Measurements from ENCODE around the gene AHNAK2.

AHNAK2 gene

DNA sequence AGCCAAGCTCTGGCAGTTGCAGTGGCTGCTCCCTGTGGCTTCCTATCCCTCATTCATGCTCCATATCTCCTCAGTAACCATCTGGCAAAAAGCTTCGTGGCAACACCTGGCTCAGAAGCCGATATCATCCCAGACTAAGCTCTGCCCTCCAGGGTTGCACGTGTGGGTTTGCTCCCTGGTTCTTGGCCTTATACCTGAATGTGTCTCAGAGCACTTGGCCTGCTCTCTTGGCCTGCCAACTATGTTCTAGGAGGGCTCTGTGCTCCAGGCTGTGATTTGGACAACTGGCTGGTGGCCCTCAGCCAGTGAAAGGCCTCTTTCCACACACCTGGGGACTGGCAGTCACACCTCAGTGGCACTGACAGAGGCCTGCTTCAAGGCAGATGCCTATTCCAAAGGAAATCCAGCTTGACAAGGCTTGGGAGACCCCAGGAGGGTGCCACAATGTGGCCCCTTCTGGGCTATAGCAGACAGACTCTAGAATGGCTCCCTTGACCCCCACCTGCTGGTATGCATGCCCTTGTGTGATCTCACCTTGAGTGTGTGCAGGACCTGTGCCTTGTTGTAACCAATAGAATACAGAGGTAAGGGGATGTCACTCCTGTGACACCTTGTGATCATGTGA, 43.0 kb downstream of the AHNAK2 start:
- peak; percentile 13 for DNase-seq (ENCODE audit: low spot score)
- TF ChIP-seq, protein P1, sequence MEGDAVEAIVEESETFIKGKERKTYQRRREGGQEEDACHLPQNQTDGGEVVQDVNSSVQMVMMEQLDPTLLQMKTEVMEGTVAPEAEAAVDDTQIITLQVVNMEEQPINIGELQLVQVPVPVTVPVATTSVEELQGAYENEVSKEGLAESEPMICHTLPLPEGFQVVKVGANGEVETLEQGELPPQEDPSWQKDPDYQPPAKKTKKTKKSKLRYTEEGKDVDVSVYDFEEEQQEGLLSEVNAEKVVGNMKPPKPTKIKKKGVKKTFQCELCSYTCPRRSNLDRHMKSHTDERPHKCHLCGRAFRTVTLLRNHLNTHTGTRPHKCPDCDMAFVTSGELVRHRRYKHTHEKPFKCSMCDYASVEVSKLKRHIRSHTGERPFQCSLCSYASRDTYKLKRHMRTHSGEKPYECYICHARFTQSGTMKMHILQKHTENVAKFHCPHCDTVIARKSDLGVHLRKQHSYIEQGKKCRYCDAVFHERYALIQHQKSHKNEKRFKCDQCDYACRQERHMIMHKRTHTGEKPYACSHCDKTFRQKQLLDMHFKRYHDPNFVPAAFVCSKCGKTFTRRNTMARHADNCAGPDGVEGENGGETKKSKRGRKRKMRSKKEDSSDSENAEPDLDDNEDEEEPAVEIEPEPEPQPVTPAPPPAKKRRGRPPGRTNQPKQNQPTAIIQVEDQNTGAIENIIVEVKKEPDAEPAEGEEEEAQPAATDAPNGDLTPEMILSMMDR (IDR thresholded peaks at IDR 0.05; ENCODE audit: borderline replicate concordance, control extremely low read depth, extremely low read depth, insufficient read depth, missing control alignments) = no peak
- in situ Hi-C loops (cut with MboI; ENCODE audit: low sequenced_read_pairs, unreplicated experiment) = no loop called here

DNA sequence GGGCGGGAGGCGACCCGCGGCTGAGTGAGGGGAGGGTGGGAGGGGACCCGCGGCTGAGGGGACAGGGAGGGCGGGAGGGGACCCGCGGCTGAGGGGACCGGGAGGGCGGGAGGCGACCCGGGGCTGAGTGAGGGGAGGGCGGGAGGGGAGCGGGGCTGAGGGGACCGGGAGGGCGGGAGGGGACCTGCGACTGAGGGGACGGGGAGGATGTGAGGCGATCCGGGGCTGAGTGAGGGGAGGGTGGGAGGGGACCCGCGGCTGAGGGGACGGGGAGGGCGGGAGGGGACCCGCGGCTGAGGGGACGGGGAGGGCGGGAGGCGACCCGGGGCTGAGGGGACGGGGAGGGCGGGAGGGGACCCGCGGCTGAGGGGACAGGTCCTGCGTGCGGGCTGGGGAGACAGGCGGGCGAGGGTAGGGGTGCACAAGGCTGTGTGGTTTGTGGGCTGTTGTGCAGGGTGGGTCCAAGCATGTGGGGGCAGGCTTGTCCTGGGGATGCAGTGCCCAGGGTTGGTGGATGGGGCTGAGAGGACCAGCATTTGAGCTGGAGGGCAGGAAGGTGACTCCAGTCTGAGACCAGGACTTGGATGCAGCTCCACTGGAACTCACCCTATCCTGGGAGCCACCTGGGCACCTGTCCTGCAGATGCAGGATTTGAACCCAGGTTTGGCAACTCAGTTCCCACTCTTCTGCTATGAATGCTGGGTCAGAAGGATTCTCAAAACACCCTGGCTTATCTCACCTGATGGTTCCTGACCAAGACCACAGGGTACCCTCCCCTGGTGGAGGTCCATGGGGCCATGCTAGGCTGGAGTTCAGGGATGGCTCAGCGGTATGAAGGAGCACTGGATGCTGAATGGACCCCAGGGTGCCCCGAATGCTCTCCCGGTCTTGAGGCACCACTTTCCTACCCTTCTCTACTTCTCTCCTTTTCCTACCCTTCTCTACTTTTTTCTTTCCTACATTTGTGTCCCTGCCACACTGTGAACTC, 44.1 kb downstream of the AHNAK2 start:
- in situ Hi-C loops (cut with MboI; ENCODE audit: low sequenced_read_pairs, unreplicated experiment) = no loop called here
- peak; percentile 28 for DNase-seq (ENCODE audit: low spot score)
- TF ChIP-seq, protein P1 (IDR thresholded peaks at IDR 0.05; ENCODE audit: borderline replicate concordance, control extremely low read depth, extremely low read depth, insufficient read depth, missing control alignments) = no peak

DNA sequence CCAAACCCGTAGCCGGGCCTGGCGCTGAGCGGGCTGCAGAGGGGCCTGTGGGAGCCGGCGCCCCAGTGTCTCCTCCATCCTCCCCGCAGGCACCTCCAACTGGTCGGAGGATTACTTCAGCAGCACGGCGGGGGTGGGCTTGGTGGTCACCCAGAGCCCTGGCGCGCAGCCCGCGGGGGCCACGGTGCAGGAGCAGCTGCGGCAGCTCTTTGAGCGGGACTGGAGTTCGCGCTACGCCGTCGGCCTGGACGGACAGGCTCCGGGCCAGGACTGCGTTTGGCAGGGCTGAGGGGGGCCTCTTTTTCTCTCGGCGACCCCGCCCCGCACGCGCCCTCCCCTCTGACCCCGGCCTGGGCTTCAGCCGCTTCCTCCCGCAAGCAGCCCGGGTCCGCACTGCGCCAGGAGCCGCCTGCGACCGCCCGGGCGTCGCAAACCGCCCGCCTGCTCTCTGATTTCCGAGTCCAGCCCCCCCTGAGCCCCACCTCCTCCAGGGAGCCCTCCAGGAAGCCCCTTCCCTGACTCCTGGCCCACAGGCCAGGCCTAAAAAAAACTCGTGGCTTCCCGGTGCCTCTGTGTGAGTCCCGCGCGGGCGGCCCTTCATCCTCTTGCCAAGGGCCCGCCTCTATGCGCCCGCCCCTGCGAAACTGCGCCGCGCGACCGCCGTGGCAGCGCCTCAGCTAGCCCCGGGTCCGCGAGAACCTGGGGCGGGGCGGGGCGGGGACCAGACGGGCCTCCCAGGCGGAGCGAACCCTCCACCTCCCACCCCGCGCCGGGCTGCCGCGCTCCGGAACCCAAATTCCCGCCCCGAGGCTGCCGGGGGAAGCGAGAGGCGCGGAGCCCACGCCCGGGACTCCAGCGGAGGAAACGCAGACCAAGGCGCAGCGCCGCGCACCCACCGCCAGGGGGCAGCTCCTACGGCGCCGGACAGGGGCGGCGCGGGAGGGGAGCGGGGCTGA, 45.2 kb downstream of the AHNAK2 start:
- in situ Hi-C loops (cut with MboI; ENCODE audit: low sequenced_read_pairs, unreplicated experiment) = no loop called here
- peak; percentile 93 for DNase-seq (ENCODE audit: low spot score)
- TF ChIP-seq, protein P1 (IDR thresholded peaks at IDR 0.05; ENCODE audit: borderline replicate concordance, control extremely low read depth, extremely low read depth, insufficient read depth, missing control alignments) = peak; percentile 93

DNA sequence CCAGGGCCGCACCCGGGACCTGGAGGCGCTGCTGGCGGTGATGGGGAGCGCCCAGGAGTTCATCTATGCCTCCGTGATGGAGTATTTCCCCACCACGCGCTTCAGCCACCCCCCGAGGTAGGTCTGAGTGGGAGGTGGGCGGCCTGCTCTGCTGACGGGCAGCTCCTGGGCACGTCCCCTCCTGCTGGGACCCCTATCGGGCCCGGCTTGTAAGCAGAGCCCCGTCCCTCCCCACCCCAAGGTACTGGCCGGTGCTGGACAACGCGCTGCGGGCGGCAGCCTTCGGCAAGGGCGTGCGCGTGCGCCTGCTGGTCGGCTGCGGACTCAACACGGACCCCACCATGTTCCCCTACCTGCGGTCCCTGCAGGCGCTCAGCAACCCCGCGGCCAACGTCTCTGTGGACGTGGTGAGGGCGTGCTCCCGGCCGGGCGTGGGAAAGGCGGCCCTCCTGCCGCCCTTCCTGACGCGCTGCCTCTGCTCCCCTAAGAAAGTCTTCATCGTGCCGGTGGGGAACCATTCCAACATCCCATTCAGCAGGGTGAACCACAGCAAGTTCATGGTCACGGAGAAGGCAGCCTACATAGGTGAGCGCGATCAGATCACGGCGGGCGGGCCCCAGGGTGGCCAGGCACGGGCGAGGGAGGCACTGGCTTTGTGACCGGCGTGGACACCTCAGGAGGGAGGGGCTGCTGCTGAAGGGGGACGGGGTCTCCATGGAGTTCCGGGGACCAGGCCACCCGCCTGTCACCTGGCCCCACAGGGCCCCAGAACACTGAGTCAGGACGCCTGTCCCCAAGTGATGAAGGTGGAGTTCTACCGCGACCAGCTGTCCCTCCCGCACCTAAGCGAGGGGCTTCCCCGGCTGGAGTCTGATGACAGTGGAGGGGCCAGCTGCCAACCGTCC, 46.2 kb downstream of the AHNAK2 start:
- no peak for DNase-seq (ENCODE audit: low spot score)
- in situ Hi-C loops (cut with MboI; ENCODE audit: low sequenced_read_pairs, unreplicated experiment) = no loop called here
- TF ChIP-seq, protein P1 (IDR thresholded peaks at IDR 0.05; ENCODE audit: borderline replicate concordance, control extremely low read depth, extremely low read depth, insufficient read depth, missing control alignments) = no peak

DNA sequence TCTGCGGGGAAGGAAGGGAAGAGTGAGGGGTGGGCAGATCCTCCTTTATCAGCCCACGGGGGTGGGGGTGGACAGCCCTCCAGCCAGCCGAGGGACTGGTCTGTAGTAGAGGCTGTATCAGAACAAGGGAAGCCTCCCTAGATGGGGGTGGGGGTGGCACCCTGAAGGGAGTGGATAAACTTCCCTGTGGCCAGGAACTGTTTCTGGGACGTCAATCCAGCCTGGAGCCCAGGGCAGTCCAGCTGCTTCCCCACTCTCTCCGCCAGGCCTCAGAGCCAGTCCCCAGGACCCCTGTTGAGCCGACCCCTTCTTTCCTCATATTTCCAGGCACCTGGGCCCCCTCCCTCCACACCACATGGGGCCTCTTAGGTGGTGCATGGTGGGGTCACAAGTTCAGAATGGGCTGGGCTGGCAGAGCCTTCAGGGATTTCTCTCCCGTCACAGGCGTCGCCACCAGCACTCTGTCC, 46.8 kb downstream of the AHNAK2 start:
- in situ Hi-C loops (cut with MboI; ENCODE audit: low sequenced_read_pairs, unreplicated experiment) = no loop called here
- TF ChIP-seq, protein P1 (IDR thresholded peaks at IDR 0.05; ENCODE audit: borderline replicate concordance, control extremely low read depth, extremely low read depth, insufficient read depth, missing control alignments) = no peak

More for the DNA sequence above, 46.8 kb downstream of the AHNAK2 start:
- DNase-seq (ENCODE audit: low spot score) = no peak

All from GM13976 (cell line).